Measurements from ENCODE around the gene GTF2F1.
"Not testable (repeated sequence)": the region's sequence is repeated elsewhere in the genome, so short reads cannot be mapped to it uniquely, and the experiment has no call there.

GTF2F1 gene, protein sequence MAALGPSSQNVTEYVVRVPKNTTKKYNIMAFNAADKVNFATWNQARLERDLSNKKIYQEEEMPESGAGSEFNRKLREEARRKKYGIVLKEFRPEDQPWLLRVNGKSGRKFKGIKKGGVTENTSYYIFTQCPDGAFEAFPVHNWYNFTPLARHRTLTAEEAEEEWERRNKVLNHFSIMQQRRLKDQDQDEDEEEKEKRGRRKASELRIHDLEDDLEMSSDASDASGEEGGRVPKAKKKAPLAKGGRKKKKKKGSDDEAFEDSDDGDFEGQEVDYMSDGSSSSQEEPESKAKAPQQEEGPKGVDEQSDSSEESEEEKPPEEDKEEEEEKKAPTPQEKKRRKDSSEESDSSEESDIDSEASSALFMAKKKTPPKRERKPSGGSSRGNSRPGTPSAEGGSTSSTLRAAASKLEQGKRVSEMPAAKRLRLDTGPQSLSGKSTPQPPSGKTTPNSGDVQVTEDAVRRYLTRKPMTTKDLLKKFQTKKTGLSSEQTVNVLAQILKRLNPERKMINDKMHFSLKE

DNA sequence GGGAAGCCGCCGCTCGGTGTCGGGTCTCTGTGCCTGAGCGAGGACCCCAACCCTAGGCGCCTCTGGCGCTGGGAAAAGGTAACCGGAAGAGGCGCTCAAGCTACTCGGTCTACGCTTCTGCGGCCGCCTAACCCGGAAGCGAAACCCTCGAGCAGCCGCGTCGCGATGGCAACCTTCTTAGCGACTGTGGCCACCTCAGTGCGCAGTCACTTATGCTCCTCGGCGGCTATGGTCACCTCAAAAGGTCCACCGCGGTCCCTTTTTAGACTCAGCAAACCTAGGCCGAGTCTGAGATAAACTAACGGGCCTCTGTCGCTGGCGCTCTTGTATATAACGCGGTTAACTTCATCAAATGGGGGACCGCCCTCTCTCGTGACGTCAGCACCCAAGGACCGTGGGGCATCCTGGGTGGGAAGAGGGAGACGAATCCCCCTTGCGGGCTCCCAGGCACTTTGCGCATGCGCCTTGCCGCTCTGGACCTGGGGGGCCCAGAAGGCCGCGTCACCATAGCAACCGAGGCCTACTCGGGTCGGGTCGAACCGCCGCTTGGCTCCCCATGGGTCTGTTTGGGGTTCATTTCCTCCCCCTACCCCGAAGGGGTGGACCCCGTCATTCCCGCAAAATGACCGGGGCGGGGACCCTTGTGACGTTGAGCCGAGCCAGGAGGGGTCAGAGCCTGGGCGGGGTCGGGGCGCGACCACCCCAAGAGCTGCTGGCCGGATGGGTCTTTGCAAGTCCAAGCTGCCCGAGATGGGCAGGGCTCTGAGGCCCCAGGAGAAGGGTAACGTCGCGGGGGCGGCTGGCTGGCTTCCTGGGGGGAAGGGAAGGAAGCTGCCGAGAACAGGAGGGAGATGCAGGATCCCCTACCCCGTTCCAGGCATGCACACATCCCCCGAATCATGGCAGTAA lies at the start of gene GTF2F1:
GTF2F1 (minus strand) TSS at position 91 of the 909 bp plus-strand sequence. CDS start 169 bp downstream, outside the sequence.
- DNase-seq (ENCODE audit: low read depth): peak; percentile 89

DNA sequence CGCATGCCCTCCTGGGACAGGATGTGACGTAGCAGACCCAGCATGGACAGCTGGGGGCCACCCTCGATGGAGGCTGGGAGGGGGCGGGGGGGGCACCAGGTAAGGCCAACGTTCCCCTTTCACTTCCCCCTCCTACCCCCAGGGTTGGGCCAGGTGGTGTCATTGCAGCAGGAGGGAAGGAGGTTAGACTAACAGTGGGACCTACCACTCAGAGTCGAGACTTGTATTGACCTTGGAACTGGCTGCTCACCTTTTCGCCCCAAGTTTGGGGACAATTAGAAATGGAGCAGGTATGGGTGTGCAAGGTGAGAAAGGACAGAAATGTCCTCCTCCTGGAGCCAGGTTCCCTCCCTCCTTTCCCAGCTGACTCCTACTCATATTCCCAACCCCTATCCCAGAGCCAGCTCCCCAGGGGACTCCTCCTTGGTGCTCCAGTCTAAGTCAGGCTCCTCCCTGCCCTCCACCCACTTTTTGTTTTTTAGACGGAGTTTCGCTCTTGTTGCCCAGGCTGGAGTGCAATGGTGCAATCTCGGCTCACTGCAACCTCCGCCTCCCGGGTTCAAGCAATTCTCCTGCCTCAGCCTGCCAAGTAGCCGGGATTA lies 49.2 kb upstream of the GTF2F1 start:
- DNase-seq (ENCODE audit: low read depth): no peak

DNA sequence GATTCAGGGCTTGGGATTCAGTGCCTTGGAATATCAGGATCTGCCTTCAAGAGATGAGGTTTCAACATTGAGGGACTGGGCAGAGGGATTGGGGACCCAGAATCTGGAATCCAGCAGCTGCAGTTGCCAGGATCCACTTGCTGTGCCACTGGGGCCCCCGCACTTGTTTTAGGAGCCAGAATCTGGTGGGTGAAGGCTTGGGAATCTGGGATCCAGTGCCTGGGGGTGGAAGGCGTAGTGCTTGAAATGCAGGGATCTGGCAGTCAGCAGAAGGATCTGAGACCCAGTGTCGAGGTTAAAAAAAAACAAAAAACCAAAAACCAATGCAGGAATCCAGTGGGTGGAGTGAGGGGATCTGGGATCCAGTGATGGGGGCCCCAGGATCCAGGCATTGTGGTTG lies 47.9 kb upstream of the GTF2F1 start:
- no peak for DNase-seq (ENCODE audit: low read depth)

DNA sequence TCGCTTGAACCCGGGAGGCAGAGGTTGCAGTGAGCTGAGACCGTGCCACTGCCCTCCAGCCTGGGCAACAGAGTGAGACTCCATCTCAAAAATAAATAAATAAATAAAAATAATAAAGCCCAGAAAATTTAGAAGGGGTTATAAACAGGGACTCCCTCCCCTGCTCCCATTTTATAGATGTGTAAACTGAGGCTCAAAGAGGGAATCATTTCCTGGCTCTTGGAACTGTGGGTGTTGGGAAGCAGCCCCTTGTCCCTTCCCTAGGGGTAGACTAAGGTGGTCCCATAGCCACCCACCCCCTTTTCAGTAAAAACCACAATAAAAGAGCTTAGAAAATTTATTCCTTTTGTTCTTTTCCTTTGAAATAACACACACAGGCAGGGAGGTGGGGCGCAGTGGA lies 46.8 kb upstream of the GTF2F1 start:
- DNase-seq (ENCODE audit: low read depth): no peak

DNA sequence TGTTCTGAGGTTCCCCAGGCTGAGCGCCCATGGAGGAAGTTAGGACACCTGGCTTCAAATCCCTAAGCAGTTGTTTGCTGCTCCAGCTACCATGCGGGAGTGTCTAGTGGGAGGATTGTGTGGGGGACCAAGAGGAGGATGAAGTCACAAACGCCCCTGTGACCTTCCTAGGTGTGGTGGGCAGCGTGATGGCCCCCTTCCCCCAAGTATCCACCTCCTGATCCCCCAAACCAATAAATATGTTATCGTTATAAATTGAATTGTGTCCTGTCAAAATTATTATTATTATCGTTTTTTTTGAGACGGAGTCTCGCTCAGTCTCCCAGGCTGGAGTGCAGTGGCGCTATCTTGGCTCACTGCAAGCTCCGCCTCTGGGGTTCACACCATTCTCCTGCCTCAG lies 40.7 kb upstream of the GTF2F1 start, which contains the start of gene SLC25A41:
SLC25A41 (minus strand) TSS at position 101 of the 400 bp plus-strand sequence; CDS start at position 31, 70 bp downstream.
- no peak for DNase-seq (ENCODE audit: low read depth)

DNA sequence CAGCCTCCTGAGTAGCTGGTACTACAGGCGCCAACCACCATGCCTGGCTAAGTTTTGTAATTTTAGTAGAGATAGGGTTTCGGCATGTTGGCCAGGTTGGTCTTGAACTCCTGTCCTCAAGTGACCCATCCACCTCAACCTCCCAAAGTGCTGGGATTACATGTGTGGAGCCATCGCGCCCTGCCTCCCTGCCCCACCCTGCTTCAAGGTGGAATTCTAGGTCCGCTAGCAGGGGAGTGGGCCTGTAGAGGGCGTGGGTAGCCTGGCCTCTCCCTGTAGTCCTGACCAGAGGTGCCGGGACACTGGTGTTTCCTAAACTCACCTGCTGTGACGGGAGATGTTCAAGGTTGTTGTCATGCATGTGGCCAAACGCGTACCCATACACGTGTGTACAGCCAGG lies 40.2 kb upstream of the GTF2F1 start:
- DNase-seq (ENCODE audit: low read depth): no peak

DNA sequence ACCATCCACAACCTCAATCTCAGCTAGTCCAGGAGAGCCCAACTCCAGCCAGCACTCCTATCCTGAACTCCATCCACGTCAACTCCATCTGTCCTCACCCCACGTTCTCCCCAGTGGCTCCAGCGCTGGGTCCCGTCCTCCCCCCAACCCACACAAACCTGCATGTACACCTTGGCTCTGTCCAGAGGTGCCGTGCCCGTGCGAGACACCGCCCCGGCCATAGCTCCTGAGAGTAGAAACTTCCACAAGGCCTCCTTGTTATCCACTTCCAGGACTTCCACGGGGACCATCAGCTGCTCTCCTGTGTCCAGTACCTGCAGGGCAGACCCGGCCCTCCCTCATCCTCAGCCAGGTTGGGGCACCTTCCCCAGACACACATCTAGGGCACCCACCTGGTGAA lies 38.9 kb upstream of the GTF2F1 start:
- DNase-seq (ENCODE audit: low read depth): no peak

DNA sequence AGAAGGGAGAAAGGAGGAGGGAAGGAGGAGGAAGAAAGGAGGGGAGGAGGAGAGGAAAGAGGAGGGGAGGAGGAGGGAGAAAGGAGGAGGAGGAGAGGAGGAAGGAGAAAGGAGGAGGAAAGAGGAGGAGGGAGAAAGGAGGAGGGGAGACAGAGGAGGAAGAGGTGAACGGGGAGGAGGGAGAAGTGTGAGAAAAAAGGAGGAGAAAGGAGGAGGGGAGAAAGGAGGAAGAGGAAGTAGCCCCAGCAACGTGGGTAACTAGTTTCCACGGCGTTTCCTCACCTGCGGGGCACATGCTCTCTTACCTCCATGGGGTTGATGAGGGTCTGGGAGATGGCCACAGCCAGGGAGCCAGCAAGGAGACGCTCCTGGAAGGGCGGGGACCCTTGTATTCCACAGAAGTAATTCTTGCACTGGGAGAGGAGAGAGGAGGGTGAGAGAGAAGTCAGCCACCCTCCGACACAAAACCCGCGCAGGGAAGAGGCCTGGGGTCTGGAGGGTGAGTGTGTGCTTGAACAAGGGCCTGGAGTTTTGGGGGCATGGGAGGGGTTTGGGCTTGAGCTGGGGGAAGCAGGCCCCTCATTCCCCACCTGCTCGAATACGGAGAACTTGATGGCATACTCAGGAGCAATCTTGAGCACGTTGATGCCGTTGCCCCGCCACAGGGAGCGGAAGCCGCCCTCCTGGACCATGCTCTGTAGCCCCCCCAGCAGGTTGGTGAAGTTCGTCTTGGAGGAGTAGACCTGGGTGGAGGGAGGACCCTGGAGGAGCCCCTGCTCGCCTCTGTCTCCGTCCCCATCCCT lies 36.7 kb upstream of the GTF2F1 start:
- DNase-seq (ENCODE audit: low read depth): no peak

DNA sequence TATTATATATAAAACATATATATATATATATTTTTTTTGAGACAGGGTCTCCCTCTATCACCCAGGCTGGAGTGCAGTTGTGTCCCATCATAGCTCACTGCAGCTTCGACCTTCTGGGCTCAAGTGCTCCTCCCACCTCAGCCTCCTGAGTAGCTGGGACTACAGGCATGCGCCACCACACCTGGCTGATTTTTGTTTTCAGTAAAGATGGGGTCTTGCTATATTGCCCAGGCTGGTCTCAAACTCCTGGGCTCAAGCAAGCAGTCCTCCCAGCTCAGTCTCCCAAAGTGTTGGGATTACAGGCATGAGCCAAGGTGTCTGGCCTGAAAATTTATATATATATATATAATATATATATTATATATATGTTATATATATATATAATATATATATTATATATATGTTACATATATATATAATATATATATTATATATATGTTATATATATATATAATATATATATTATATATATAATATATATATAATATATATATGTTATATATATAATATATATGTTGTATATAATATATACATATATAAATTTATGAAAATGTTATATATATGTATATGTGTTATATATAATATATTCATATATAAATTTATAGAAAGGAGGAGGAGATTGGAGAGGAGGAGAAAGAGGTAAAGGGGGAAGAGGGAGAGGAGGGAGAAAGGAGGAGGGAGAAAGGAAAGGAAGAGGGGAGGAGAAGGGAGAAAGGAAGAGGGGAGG lies 35.9 kb upstream of the GTF2F1 start:
- DNase-seq (ENCODE audit: low read depth): not testable (repeated sequence)

DNA sequence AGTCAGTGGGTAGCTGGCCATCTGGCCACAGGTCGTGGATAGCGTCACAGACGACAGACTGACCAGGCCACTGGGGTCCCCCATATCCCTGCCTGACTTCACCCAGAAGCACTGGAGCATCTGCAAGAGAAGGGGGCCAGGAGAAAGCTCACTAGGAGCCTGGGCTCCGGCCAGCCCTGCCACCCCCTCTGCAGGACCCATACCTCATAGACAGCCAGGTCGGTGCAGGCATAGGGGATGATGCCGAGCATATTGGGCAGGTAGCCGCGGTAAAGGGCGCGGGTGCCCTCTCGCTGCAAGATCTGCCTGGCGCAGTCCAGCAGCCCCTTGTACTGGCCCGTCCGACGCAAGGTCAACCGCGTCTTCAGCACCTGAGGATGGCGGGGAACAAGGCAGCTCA lies 34.2 kb upstream of the GTF2F1 start:
- no peak for DNase-seq (ENCODE audit: low read depth)

DNA sequence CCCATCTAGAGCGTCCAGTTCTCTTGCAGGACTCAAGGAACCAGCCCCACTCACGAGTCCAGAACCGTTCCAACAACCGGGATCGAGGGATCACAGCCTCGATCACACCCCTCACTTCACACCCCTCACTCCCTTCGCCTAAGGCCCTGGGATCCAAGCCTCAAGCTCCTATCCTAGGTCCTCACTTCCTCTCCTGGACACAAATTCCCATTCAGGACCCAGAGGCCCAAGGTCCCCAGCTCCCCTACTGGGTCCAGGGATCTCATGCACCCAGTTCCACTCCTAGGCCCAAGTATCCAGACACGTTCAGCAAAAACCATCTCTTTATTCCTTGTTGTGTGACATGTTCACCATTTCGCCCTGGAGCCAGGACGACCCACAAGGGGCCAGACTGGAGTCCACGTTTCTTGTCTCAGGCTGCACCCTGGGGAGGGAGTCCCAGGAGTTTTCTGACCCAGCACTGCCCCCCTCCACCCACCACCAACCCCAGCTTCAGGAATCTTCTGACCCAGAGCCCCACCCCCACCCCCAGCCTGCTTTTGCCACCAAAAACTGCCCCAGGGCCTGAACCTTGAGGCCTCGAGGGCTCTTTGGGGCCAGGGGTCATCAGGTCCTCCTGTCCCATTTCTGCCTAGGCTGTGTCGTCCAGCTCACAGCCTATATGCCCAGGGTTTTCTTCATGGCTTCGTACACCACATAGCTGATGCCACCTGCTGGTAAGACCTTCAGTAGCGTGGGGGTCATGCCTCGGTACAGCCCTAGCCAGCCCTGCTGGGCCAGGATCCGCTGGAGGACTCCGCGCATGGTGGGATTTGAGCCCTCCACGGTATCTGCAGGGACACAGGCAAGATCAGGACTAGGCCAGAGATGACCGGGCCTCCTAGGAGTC lies 33.0 kb upstream of the GTF2F1 start:
- no peak for DNase-seq (ENCODE audit: low read depth)

DNA sequence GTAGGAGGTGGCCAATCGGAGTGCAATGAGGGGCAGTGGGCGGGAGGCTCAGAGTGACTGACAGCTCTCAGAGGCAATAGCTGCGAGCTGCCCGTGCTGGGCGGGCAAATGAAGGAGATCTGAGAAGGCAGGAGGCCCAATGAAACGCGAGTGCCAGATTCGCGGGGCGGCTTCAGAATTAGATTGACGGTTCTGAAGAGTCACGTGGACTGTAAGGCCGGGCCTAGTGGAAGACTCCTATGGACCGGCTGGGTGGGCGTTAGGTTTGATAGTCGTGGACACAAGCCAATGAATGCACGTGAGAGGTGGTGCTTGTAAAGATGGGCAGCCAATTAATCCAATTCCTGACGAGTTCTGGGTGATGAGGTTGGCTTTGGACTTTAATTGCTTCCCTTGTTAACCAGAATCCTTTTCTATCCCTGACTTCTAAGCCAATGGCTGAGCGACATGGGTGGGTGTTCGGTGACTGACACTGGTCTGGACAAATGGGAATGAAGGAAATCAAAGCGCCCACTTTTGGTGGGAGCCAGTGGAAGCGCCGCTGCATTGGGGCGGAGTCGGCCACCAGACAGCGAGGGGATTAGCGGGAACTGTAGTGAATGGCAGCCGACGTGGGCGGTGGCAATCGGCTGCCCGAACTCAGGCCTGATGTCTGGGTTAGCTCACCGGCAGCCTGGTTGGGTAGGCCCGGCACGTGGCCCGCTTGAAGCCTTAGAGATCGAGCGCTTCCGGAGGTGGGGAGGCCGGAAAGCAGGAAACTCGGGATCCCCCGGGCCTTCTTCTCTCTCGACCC lies 32.2 kb upstream of the GTF2F1 start:
- peak; percentile 98 for DNase-seq (ENCODE audit: low read depth)

DNA sequence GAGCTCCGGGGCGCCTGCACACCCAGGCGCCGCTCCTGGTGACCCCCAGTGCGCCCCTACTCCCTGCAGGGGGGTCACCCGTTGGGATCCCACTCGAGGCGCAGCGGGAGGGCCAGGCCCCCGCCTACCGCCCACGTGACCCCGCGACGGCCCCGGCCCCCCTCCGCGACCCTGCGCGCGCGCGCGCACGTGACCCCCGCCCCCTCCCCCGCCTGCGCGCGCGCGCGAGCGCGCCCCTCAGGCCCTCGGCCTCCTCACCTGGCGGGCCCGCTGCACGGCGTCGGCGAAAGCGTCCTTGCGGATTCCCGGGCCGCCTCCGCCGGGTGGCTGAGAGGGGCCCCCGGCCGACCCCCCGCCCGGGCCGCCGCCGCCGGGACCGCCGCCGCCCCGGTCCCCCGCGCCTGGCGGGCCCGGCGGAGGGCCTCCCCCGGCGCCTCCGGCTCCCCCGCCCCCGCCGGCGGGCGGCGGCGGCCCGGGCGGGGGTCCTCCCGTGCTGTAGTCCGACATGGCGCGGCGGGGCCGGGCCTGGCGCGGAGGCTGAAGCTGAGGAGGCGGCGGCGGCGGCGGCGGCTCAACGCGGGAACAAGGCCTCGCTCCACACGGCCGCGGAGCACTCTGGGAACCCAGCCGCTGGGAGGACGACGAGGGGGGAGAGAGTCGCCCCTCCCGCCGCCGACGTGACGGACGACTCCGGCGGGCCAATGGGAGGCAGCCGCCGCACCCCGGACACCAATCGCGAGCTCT lies 31.4 kb upstream of the GTF2F1 start, which contains the start of gene KHSRP:
KHSRP (minus strand) TSS at position 617 of the 744 bp plus-strand sequence; CDS start at position 507, 110 bp downstream.
- peak; percentile 38 for DNase-seq (ENCODE audit: low read depth)

DNA sequence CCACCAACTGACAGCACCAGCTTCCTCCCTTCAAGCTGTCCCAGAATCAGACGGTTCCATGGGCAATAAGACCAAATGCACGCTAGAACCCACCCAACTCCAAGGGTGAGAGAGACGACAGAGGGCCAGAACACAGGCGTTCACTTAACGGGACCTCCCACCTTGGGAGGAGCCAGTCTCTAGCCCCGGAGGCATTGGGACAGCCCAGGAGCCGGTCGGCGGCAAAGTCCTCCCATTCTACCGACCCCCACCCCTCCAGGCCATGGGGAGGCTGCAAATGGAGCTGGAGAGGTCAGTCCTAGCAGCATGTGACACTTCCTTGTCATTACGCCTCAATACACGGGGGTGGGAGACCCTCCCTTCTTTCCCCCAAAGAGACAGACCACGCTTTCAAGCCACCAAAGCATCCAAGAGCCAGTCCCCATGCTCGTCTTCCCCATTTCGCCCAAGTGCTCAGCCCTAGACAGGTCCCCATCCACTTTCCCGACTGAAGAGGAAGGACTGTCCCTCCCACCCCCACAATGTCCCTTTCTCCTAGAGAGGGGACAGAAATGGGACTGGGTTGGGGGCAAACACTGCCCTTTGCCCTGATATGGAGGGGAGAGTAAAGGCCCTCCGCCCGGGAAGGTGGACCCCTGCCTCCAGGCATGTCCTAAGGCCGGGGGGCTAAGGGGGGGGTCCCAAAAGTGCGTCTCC lies 30.7 kb upstream of the GTF2F1 start:
- DNase-seq (ENCODE audit: low read depth): peak; percentile 34

DNA sequence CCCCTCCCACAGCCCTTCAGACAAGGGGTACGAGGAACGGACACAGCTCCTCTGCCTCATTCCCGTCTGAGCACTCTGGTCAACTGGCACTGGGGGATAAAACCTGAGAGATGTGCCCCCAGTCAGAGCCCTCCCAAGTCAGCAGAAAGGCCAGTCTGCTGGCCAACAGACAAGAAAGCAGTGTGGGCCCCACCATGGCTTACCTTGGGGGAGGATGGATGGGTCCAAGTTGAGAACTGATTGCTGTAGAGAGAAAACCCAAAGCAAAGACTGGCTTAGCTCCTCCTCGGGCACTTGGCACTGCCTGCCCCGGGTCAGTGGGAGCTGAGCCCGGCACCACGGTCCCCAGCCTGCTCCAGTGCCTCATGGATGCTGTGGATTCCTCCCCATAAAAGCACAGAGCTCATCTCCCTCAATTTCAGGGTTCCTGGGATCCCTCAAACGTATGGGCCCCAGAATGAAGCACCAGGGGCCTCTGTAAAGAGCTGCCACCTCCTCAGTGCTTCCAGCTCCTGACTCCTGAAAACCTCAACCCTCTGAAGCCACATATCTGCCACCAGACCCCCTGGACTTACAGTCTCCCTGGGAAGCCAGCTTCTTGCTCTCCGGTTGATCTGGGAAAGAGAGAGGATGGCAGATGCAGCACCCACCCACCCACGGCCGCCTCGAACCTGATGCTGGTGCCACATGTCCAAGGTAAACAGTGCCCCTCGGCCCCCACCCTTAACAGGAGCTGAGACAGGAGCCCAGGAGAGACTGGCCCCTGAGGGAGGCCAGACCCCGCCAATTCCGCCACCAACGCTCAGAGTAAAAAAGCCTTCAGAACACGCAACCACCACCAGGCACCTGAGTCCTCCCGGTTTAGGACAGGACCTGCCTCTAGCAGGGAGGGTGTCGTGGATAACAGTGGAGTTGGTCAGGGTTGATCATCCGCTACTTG lies 28.4 kb upstream of the GTF2F1 start:
- DNase-seq (ENCODE audit: low read depth): no peak

DNA sequence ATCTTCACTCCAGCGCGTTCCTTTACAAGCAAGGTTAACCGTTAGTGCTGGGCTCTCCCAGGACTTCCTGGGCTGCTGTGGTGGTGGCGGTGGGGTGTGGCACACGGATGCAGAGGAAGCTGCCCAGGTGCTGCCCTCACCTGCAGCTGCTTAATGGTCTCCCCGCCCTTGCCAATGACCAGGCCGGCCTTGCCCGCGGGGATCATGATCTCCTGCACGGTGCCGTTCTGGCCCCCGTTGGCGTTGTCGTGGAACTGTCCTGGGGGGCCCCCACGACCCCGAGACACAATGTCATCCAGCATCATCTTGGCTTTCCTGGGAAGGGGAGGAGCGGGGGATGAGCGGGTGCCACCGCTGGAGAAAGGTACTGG lies 25.6 kb upstream of the GTF2F1 start:
- DNase-seq (ENCODE audit: low read depth): no peak
